Activated CD4-positive, alpha-beta T cell treated with anti-CD3 and anti-CD28 coated beads for 4 hours (primary cell): ENCODE measurements around the gene ZBTB7C.
"Not testable (repeated sequence)": the region's sequence is repeated elsewhere in the genome, so short reads cannot be mapped to it uniquely, and the experiment has no call there.

Experiments
- DNase-seq, 2 donors: peaks; one replicate each; pipeline ENCODE4 v3.0.0-alpha.2; 2020

ZBTB7C gene

GRCh38 chr18:48408727-48409590, at the start of gene ZBTB7C:
ZBTB7C (minus strand) TSS chr18:48409383.
- no peak for DNase-seq

DNA sequence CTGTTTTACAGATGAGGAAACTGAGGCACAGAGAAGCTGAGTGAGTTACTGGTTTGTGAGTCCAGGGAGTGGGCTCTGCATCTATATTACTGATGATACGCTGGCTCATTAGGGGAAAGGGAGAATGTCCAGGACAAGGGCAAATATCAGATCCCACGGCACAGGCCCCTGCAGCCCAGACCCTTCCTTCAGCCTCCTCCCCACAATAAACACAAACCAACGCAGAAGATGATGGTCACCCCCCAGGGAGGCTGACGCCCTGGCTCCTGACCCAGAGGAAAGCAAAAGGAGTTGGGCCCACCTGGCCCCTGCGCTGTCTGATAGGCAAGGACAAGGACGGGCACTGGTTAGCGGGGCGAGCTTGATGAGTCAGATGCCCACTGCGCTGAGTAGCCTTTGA, 47.7 kb upstream of the ZBTB7C start:
- no peak for DNase-seq

GRCh38 chr18:48455555-48456478, 46.6 kb upstream of the ZBTB7C start:
- DNase-seq, result peak; percentile 51 to 52

DNA sequence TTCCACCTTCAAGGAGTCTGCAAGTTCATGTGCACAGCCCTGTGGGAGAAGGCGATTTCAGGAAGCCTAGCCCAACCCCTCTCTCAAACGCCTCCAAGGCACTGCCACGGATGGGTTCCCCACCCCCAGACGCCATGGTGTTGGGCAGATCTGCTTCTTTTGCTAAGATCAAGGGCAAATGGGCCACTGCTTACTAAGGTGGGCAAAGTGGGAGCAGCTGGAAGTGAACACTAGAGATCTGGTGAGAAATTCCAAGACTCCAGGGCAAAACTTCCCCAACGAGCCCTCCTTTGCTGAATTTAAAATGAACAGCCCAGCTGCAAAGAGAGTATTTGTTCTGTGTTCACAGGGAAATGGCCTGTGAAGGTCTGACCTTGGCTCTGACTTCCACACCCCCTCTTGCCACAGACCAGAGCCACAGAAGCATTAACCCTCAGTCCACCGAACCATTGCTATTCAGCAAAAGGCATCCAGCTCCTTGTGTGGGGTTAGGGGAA, 45.1 kb upstream of the ZBTB7C start:
- no peak for DNase-seq

- DNase-seq, result no peak
These were observed 44.3 kb upstream of the ZBTB7C start for GRCh38 chr18:48453330-48454066.

DNA sequence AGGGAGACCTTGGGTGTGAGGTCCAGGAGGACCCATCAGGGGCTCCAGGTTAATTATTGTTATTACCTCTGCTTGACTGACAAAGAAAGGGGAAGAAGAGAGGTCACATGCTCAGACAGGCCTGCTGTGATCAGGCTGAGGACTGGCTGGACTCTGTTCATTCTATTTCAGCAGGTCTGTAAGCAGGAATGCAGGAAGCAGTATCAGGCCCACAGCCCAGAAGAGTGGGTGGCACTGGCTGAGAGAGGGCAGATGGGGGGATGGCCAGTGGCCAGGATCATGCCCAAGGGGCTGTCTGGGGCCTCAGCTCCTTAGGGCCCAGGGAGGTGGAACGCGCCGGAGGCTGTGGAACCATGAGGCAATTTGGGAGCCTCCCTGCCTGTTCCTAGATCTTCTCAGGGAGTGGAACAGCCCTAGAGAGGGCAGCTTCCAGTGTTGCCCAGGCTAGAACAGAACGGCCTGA, 43.7 kb upstream of the ZBTB7C start:
- DNase-seq, result no peak

DNA sequence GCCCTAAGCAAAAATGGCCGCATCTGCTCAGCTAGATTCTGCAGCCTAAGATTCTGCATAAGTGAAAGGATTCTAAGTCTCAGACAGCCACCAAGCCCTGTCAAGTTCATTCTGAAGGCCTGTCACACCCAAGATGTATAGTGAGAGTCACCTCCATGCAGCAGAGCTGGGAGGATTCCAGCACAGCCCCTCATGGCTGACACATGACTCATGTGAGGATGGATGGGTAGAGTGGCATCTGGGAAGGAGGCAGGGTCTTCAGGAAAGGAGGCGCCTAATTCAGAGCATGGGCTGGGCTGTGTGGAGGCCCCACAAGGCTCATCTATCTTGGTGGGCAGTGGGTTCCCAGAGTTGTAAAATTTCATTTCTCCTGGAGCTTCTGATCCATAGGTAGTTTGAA, 41.5 kb upstream of the ZBTB7C start:
- DNase-seq, result no peak

- peak; percentile 57 to 65 for DNase-seq
These were observed 37.5 kb upstream of the ZBTB7C start for GRCh38 chr18:48446582-48447225.

GRCh38 chr18:48445540-48445939, 36.4 kb upstream of the ZBTB7C start:
- peak; percentile 60 to 75 for DNase-seq

- no peak for DNase-seq
These were observed 33.6 kb upstream of the ZBTB7C start for GRCh38 chr18:48442761-48443160.

- no peak for DNase-seq
These were observed 32.3 kb upstream of the ZBTB7C start for GRCh38 chr18:48441405-48441881.

DNA sequence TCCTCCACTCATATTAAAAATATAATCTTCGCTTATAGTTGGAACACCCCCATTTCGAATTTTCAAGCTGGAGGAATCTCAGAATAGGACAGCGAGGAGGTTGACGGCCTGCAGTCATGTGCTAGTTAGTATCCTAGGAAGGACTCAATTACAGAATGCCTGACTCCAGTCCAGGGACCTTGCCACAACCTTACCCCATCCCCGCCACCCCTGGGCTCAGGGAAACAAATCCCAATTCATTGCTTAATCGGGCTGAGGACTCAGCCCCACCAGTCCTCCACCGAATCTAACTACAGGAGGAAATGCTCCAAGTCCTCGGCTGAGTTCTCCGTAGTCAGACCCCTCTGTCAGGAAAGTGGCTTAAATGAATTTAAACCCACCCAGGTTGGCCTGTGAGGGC, 31.7 kb upstream of the ZBTB7C start:
- no peak for DNase-seq

GRCh38 chr18:48436907-48437306, 27.7 kb upstream of the ZBTB7C start:
- no peak for DNase-seq

DNA sequence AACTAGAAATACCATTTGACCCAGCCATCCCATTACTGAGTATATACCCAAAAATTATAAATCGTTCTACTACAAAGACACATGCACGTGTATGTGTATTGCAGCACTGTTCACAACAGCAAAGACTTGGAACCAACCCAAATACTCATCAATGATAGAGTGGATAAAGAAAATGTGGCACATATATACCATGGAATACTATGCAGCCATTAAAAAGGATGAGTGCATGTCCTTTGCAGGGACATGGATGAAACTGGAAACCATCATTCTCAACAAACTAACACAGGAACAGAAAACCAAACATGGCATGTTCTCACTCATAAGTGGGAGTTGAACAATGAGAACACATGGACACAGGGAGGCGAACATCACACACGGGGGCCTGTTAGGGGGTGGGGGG, 25.2 kb upstream of the ZBTB7C start:
- not testable (repeated sequence) for DNase-seq

DNA sequence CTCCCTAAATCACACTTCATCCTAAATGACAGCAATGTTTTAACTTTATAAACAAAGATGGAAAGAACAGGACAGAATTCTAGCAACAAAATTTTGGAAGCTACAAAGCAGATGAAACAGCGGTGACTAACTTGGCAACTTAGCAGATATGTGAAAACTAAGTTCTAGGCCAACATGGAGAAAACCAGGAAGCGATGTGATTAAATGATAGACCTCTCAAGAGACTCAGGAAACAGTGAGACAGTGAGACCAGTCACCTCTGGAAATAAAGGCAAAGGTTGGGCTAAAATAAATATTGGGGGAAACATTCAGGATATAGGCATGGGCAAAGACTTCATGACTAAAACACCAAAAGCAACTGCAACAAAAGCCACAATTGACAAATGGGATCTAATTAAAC, 24.4 kb upstream of the ZBTB7C start:
- no peak for DNase-seq

DNA sequence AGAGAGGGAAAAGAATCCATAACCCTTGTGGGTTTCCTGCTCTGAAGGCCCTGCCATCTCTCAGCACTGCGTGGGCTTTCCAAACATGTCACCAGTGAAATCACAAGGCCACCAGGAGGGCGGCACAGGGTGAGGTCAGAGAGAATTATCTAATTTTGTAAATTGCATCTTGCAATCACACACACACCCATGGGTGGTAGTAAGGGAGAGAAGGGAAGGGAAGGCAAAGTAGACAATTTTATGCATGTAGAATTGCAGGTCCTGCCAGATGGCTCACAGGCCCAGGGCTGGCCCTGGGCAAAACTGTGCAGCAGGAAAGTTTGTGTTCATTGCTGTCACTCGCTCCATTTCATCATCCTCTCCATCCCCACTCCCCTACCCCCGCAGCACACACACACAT, 21.0 kb upstream of the ZBTB7C start:
- DNase-seq, result no peak

GRCh38 chr18:48428475-48429177, 19.4 kb upstream of the ZBTB7C start:
- DNase-seq, result no peak

DNA sequence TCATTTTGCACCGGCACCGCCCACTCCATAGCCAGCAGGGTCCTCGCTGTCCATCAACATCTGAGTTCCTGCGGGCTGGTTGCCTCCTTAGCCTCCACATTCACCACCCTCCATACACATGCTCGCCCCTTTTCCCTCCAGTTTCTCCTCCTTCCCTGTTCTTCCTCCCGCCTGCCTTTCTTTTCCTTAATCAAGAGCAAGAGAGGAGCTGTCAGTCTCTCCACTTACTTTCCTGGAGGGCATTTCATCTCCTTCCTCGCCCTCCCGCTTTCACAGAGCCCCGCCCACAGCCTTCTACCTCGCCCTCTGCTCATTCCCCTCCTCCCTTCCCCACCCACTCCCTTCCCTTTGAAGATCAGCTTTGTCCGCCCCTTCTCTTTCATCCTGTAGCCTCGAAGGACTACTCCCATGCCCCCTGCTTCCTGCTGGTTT, 13.8 kb upstream of the ZBTB7C start:
- DNase-seq, result no peak

DNA sequence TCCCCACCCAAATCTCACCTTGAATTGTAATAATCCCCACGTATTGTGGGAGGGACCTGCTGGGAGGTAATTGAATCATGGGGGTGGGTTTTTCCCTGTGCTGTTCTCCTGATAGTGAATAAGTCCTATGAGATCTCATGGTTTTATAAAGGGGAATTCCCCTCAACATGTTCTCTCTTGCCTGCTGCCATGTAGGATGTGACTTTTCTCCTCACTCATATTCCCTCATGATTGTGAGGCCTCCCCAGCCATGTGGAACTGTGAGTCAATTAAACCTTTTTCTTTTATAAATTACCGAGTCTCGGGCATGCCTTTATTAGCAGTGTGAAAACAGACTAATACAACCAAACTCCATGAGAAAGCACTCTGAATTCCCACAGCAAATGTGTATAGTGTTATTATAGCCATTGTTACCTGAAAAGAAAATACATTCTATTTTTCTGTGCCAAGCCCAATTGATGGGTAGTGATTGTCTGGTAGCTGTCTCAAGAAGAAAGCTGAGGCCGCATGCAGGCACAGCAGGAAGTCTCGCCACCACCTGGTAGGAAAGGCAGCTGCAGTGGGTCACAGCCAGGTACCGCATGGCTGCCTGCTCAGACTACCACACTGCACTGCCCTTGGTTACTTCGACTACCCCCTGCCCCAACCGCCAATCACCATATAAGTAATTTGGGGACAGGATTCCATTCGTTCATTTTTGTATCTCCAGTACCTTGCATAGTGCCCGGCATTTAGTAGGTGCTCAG, 10.3 kb upstream of the ZBTB7C start:
- DNase-seq, result no peak

GRCh38 chr18:48418539-48419276, 9.5 kb upstream of the ZBTB7C start:
- DNase-seq, result no peak
